GM21723 (cell line): ENCODE measurements around the gene TMEM164.

Experiments used
- ATAC-seq: cut with Tn5 transposase; IDR thresholded peaks from one replicate; pipeline ENCODE4 v1.9.1; 2021; ENCODE audit warnings: mild to moderate bottlenecking, moderate library complexity; ENCODE audit not compliant: unreplicated experiment

TMEM164 gene

DNA sequence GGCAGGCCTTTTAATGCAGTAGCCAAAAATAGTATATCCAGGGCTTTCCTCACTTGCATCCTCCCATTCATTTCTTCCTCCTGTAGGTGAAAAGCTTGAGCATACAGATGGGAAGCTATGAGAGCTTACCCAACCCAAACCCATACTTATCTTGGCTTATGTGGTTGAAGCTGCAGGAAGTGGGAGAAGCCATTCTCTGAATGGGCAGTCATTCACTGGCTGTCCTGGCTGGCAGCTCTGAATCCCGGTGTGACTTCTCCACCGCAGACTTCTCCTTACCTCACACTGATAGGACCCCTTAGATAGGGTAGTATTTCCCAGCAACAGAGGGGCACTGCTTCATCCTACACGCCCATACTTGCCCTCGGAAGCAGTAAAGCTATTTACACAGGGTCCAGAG is 189.6 kb downstream of the TMEM164 start:
- no peak for ATAC-seq

DNA sequence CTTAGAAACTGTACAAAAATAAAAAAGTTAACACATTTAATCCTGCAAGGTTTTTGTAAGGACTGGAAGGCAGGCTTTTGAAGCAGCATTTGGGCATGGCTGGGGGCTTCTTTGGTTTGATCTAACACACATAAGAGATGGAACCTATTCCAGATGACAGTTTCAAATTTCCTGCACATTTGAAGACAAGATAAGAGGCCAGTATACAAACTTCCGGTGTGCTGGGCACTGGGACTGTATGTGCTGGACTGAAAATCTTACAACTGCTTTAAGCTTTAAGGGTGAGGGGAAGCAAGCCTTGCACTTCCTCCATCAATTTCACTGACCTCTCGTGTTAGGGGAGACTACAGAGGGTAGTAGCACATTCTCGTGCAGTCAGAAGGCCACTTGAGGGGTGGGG is 192.1 kb downstream of the TMEM164 start:
- ATAC-seq: no peak

DNA sequence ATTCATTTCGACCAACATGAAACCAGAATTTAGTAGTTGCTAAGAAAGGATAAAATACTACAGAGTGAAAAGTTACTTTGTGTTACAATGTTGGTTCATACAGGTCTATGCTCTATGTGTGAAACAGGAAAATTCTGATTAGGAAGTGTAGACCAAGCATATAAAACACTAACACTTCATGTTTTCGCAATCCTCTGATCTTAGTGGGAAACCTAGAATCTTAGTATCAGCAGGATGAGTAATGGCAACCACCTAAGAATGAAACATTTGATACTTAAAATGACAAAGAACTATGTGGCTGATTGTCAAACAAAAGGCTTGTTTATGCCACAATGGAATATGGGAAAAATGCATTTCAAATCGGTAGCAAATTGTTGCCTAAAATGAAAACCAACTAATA is 198.9 kb downstream of the TMEM164 start:
- no peak for ATAC-seq

DNA sequence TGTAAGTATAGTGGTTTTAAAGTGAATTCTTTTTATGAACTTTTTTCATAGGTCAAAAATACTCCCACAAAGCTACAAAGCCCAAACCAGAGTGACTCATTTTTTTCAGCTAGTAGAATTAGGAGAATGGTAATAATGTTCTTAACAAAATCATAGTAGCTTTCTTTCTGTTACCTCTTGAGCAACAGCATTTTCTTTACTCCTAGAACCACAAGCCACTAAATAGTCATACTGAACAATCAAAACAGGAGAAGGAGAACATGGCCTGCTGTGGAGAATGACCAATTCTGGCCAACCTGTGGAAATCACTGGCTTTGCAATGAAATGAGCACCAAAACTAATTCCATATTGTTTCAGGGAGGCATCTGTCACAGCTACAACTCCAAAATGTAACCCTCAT is 202.1 kb downstream of the TMEM164 start:
- ATAC-seq: no peak

DNA sequence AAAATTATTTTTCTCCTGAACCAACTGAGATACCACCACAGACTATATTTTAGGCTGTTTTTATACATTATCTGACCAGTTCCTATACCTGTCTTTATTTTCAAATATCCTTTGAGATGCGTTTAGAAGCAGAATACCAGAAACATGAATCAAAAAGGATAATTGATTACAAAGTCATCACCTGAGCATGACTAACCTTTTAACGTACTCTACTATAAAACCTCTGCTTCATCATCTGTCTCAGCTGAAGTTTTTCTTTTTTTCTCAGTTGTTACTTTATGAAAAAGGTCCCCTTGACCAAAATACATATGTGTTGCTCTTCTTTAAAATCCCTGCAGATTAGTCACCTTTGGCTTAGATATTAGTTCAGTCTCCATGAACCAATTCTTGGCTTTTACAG is 205.2 kb downstream of the TMEM164 start:
- no peak for ATAC-seq

DNA sequence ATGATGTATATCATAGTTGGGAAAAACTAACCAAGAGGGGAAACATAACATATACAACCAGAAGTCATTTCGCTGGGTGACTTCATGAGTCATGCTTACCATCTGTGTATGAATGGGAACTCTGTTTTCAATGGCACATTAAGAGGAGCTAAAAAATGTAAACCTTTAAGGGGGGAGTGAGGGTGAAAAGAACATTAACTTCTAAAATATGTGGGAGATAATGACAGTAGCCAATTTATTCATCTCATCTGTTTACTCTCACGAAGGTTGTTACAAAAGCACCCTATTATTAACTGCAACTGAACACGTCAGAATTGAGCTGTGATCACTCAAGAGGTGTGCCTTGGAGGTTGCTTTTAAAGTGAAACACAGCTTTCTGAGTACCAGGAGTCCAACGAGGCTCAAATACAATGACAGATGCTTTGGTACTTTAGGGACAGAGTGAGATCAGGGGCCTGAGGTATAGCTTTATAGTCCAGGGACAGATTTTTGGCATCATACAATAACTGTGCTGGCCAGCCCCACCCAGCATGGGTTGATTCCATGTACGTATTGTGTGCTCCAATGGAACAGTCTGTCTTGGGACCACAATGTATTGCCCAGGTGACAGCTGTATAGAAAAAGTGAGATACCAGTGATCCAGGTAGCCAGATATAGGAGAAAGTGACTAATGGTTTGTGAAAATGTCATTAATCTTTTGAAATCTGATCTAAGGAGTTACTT is 207.7 kb downstream of the TMEM164 start:
- ATAC-seq: no peak

DNA sequence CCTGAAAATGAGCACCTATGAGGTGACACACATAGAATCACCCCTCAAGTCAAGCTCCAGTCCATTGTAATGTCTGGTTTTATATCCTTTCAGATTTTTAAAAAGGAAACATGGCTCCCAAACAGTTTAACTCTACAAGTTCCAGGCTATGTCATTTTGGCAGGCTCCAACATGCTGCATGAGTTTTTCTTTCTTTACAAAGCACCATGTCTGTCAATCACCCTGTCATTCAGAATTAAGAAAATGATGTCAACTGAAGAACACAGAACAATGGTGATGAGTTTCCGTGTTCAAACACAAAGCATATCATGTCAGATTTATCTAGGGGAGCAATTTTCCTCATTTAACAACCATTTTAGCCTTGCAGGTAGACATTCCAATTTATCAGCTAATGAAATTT is 208.4 kb downstream of the TMEM164 start:
- no peak for ATAC-seq

DNA sequence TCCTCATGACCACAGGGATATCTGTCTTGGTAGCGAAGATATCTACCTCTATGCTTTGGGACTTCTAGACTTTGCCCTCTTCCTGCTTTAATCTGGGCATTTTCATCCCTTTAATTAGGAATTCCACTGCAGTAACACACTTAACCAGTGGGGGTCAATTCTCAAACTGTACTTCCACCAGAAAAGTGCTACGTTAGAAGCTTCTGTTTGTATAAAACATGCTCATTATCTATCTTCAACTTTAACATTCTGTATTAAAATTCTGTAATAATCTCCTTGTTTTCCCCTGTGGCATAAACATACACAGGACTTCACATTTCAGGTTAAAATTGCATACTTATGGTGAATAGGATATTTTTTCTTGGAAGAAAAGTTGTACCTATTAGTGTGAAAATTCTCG is 209.4 kb downstream of the TMEM164 start:
- ATAC-seq: no peak

DNA sequence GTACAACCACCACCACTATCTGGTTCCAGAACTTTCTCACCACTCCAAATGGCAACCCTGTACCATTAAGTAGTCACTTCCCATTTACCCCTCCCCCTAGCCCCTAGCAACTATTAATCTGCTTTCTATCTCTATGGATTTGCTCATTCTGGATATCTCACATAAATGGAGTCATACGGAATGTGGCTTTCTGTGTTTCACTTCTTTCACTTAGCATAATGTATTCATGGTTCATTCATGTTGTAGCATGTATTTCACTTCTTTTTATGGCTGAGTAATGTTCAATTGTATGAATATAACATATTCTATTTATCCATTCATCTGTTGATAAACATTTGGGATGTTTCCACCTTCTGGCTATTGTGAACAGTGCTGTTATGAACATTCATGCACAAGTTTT is 210.3 kb downstream of the TMEM164 start:
- ATAC-seq: no peak

DNA sequence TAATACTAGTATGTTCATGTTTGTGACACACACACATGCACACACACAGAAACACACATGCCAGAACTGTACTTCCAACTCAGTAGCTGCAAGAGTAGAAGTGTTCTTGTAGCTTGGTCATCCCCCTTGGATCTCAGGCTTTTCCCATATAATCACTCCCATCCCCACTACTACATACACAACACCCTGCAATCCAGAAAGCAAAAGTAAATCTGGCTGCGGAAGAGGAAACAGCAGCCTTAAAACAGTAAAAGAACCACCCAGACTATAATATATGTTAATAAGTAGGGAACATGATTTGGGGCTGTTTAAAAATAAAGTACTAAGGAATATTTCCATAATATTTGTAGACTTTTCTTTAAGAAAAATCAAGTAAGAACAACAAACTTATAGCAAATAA is 211.8 kb downstream of the TMEM164 start:
- no peak for ATAC-seq

DNA sequence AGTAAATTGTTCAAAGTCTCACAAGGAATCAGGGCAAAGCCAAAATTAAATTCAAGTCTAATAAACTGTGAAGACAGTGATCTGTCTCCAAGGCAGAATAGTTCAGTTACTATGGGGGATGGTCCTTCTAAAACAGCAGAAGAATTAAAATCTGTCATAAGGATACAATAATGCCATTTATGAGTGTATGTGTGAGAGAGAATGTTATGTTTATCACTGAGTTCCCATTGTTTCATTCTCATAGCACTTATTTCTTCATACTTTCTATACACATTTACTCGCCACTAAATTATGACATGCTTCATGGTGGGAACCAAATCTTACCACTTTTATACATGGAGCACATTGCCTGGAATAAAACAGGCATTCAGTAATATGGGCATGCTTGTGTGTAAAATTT is 212.5 kb downstream of the TMEM164 start:
- ATAC-seq: no peak

DNA sequence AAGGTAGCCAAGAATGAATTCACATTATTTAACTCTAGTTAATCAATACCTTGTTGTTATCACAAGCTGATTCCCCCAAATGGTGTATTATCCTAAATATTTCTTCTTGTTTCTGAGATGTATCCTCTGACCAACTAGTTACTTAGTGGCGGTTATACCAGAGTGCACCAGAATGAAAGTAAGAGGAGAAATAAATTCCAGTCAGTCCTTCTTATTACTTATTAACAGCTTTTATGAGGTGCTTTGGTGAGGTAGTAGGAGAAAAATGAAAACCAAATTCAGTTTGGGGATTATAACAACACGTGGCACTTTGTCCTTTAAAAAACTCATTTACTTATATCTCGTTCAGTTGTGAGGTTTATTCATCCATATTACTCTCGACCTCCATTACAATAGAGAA is 213.1 kb downstream of the TMEM164 start:
- no peak for ATAC-seq

DNA sequence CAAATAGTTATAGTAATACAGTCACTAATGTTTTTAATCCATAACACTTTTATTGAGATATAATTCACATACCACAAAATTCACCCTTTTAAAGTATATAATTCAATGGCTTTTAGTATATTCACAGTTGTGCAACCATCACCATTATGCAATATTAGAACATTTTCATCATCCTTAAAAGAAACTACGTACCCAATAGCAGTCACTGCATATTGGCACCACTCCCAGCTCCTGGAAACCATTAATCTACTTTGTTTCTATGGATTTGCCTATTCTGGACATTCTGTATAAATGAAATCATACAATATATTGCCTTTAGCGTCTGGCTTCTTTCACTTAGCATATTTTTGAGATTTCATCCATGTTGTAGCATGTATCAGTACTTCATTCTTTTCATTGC is 215.7 kb downstream of the TMEM164 start:
- no peak for ATAC-seq

DNA sequence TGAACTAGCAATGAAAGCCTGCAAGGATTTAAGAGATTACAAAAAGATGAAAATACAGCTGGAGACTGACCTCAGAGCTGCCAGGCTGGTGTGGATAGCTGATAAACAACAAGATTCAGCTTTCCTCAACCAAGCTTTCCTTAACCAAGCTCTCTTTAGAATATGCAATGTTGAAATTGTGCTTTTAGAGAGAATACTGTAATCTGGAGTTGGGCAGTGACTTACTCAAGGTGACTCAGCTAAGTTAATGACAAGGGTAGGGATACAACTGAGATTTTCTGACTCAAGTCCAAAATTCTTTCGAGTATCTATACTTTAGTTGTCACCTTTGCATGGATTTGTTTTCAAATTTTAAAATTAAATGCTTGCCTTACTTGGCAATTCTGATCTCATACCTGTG is 217.0 kb downstream of the TMEM164 start:
- no peak for ATAC-seq

DNA sequence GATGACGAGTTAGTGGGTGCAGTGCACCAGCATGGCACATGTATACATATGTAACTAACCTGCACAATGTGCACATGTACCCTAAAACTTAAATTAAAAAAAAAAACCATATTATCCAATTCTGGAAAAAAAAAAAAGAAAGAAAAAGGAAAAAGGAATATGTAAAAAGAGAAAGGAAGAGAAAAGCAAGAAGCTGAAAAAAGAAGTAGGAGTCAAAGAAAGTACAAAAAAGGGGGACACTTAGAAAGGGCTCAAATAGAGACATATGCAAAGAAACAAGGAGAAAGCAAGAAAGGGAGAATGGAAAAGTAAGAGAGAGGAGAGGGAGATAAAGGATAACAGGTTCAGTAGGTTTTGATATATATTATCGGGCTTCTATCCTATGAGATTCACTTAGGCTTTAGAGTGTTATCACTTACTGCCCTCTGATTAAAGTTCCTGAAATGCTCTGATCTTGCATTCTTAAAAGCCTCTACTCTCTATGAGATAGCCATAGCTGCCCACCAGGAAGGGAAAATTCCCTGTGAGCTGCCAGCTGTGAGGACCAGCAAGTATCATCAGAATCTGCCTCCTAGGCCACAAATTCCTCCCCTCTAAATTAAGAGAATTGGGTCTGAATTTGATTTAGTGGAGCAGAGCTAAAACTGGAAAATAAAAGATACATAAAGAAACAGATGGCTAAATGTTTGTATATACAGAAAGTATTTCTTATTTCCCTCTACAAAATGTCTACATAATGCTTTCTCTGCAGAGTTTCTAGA is 219.8 kb downstream of the TMEM164 start:
- no peak for ATAC-seq

DNA sequence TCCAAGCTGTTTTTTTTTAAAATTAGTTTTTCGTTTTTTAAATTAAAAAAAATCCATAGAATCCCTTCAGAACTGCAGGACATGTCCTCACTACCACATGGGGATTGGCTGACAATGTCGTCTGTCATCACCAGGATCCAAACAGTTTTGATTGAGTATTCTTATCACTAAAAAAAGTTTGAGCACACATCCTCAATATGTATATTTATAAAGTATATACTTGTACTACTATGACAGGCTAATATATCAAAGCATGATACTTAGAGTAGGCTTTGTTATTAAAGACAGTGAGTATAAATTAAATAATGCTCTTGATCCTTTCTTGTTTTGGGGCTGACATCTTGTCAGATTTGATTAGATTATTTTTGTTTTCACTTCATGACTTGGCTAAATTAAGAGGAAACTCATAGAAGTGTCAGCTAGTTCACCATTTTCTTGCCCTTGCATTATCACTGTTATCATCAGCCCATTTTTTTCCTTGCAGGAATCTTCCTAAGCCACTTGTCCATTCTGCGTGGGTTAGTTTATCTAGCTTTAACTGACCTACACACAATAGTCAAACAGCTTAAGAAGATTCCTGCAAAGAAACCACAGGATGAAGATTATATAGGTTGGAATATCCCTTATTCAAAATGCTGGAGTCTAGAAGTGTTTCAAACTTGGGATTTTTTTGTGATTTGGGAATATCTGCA is 222.2 kb downstream of the TMEM164 start:
- no peak for ATAC-seq

DNA sequence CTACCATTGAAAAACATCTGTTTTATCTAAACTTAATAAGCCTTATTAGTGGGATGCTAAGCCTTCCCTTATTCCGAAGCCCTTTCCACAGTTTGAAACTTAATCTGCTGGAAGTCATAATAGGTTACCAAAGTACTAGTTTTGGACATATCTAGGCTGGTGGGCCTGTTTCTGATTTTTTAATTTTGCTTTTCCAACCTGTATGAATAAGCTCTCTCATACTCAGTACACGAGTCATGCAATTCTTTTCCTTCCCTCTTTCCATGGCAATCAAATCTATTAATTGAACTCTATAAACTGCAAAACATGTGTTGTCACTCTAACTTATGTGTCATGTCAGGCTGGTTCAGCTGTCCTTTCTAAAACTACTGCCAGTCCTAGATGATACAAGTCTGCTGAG is 224.0 kb downstream of the TMEM164 start:
- ATAC-seq: no peak
